Hypothalamus (tissue), 51 donors: ENCODE measurements around the gene TOB1.
A peak's percentile ranks its signal among the peaks of the same experiment; 100 is the strongest.

Source experiments
- DNase-seq, 51 donors: peaks; one replicate each; lab custom pipeline; 2025; lab: John Stamatoyannopoulos, UW

The TOB1 gene

GRCh38 chr17:50866261-50866949 lies at the start of gene TOB1:
Gene TOB1, minus strand, starts transcription at chr17:50866354. Its CDS starts 2,337 bp downstream, at chr17:50864017.
- peak; percentile 86 to 100 (median 98) for DNase-seq

GRCh38 chr17:50914505-50915063 lies 48.4 kb upstream of the TOB1 start:
- no peak for DNase-seq

GRCh38 chr17:50913120-50913519 lies 47.0 kb upstream of the TOB1 start:
- no peak for DNase-seq

- DNase-seq, result no peak
Measured at GRCh38 chr17:50911890-50912289, 45.7 kb upstream of the TOB1 start.

GRCh38 chr17:50911450-50911849 lies 45.3 kb upstream of the TOB1 start:
- DNase-seq, result no peak

- DNase-seq, result no peak
Measured at GRCh38 chr17:50909765-50910605, 43.8 kb upstream of the TOB1 start.

- DNase-seq, result peak in 2 of 51 donors; percentile 12 to 36
Measured at GRCh38 chr17:50908860-50909764, 43.0 kb upstream of the TOB1 start.

GRCh38 chr17:50908140-50908859 lies 42.1 kb upstream of the TOB1 start:
- DNase-seq, result no peak

GRCh38 chr17:50906443-50906842 lies 40.3 kb upstream of the TOB1 start:
- no peak for DNase-seq

- DNase-seq, result no peak
Measured at GRCh38 chr17:50905460-50905803, 39.3 kb upstream of the TOB1 start.

- DNase-seq, result peak in 45 of 51 donors; percentile 21 to 90 (median 68)
Measured at GRCh38 chr17:50904518-50905459, 38.6 kb upstream of the TOB1 start.

GRCh38 chr17:50903604-50904517 lies 37.7 kb upstream of the TOB1 start:
- no peak for DNase-seq

- no peak for DNase-seq
Measured at GRCh38 chr17:50902372-50903353, 36.5 kb upstream of the TOB1 start.

GRCh38 chr17:50900383-50900892 lies 34.3 kb upstream of the TOB1 start:
- no peak for DNase-seq

GRCh38 chr17:50899559-50900319 lies 33.6 kb upstream of the TOB1 start:
- DNase-seq, result no peak
